ENCODE data around the gene GPBP1L1. TPM values are rescaled to one million over a fixed set of nuclear protein-coding genes. Genes with fewer than 3 reads are reported as not detected.

GPBP1L1 gene
- total RNA-seq, 1 experiment from 2014 or later = 71.9 TPM

Small RNAs within 50 kb of the gene (small RNA-seq; reads per million reads assigned to genes)
- 0 reads per million in 2 experiments for gene AL355480.1
- 0 reads per million in 2 experiments for gene AL355480.2
- gene AL355480.3 = 0 reads per million in 2 experiments
- gene AL355480.4 = 0 reads per million in 2 experiments

Other genes starting within 250 kb of the GPBP1L1 start
- 32.9 and 36.1 TPM in 2 replicates for gene TESK2, start 195.4 kb downstream of the GPBP1L1 start, total RNA-seq (2014; rRNA removed; shearing (Covaris generic))
- 3.6 and 4.7 TPM in 2 replicates for gene CCDC163, start 186.5 kb downstream of the GPBP1L1 start, total RNA-seq (2014; rRNA removed; shearing (Covaris generic))
- gene MMACHC, start 186.2 kb downstream of the GPBP1L1 start, total RNA-seq (2014; rRNA removed; shearing (Covaris generic)) = 10.8 and 11.7 TPM in 2 replicates
- gene PRDX1, start 164.6 kb downstream of the GPBP1L1 start, total RNA-seq (2014; rRNA removed; shearing (Covaris generic)) = 1,043 and 1,143 TPM in 2 replicates
- gene AKR1A1, start 135.7 kb downstream of the GPBP1L1 start, total RNA-seq (2014; rRNA removed; shearing (Covaris generic)) = 43.9 and 53.3 TPM in 2 replicates
- gene NASP, start 102.5 kb downstream of the GPBP1L1 start, total RNA-seq (2014; rRNA removed; shearing (Covaris generic)) = 58.5 and 72.8 TPM in 2 replicates
- gene CCDC17, start 62.5 kb downstream of the GPBP1L1 start, total RNA-seq (2014; rRNA removed; shearing (Covaris generic)) = 0.48 and 0.67 TPM in 2 replicates
- 42.5 and 51.7 TPM in 2 replicates for gene TMEM69, start 1.6 kb upstream of the GPBP1L1 start, total RNA-seq (2014; rRNA removed; shearing (Covaris generic))
- gene IPP, start 64.1 kb upstream of the GPBP1L1 start, total RNA-seq (2014; rRNA removed; shearing (Covaris generic)) = 9.1 and 10.9 TPM in 2 replicates
- gene MAST2, start 117.1 kb upstream of the GPBP1L1 start, total RNA-seq (2014; rRNA removed; shearing (Covaris generic)) = 7.2 and 9.9 TPM in 2 replicates